SK-N-SH (cell line): ENCODE results near the gene GALNT5.

Source experiments
- CTCF ChIP-seq: fragments of 200-600 bp; sonication (generic); IDR thresholded peaks from 2 replicates; pipeline ENCODE4 v1.6.1; 2017; ENCODE audit warnings: antibody characterized with exemption, mild to moderate bottlenecking, moderate library complexity
- GATA2 ChIP-seq: sonication (generic); formaldehyde crosslinking; IDR thresholded peaks from 2 replicates; pipeline ENCODE4 v1.5.0; 2020; ENCODE audit warnings: mild to moderate bottlenecking, missing genetic modification reagents
- SIN3A ChIP-seq: IDR thresholded peaks from 2 replicates; pipeline ENCODE4 v1.6.1; 2012; ENCODE audit warnings: low read depth, mild to moderate bottlenecking, low read length, moderate library complexity, borderline replicate concordance
- TEAD4 ChIP-seq: IDR thresholded peaks from 2 replicates; pipeline ENCODE4 v1.4.0; 2012; ENCODE audit warnings: mild to moderate bottlenecking, borderline replicate concordance; ENCODE audit not compliant: insufficient read depth

GRCh38 chr2:157281316-157281715, 23.8 kb downstream of the GALNT5 start:
- TF ChIP-seq GATA2 (no peak), SIN3A (no peak), CTCF (no peak), TEAD4 (no peak)
